ENCODE measurements around the gene SCARB1.

GRCh38 chr12:124837958-124838803, 25.5 kb downstream of the SCARB1 start:
- TF ChIP-seq REST (IDR thresholded peaks at IDR 0.05; ENCODE audit: unreplicated experiment) (no peak), CTCF (conservative IDR thresholded peaks at IDR 0.05; ENCODE audit: low read depth in 2 of 2) (no peak), EZH2 (IDR thresholded peaks at IDR 0.05; ENCODE audit: low read depth, unreplicated experiment) (no peak), JUNB (IDR thresholded peaks at IDR 0.05; ENCODE audit: unreplicated experiment) (no peak), POLR2AphosphoS5 (IDR thresholded peaks at IDR 0.05; ENCODE audit: low read depth) (no peak), ZNF114 (CRISPR knock-in tag; IDR thresholded peaks at IDR 0.05) (no peak), CREB1 (CRISPR knock-in tag; IDR thresholded peaks at IDR 0.05; ENCODE audit: low read depth) (no peak), ZNF331 (CRISPR knock-in tag; IDR thresholded peaks at IDR 0.05; ENCODE audit: low read depth) (no peak), EZH2phosphoT487 (IDR thresholded peaks at IDR 0.05; ENCODE audit: unreplicated experiment) (no peak), STAT1 (IDR thresholded peaks at IDR 0.05; ENCODE audit: unreplicated experiment) (no peak), NANOG (IDR thresholded peaks at IDR 0.05; ENCODE audit: borderline replicate concordance) (no peak)
- TF ChIP-seq, protein P1, sequence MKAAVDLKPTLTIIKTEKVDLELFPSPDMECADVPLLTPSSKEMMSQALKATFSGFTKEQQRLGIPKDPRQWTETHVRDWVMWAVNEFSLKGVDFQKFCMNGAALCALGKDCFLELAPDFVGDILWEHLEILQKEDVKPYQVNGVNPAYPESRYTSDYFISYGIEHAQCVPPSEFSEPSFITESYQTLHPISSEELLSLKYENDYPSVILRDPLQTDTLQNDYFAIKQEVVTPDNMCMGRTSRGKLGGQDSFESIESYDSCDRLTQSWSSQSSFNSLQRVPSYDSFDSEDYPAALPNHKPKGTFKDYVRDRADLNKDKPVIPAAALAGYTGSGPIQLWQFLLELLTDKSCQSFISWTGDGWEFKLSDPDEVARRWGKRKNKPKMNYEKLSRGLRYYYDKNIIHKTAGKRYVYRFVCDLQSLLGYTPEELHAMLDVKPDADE (IDR thresholded peaks at IDR 0.05), result no peak
- TF ChIP-seq, protein P2, sequence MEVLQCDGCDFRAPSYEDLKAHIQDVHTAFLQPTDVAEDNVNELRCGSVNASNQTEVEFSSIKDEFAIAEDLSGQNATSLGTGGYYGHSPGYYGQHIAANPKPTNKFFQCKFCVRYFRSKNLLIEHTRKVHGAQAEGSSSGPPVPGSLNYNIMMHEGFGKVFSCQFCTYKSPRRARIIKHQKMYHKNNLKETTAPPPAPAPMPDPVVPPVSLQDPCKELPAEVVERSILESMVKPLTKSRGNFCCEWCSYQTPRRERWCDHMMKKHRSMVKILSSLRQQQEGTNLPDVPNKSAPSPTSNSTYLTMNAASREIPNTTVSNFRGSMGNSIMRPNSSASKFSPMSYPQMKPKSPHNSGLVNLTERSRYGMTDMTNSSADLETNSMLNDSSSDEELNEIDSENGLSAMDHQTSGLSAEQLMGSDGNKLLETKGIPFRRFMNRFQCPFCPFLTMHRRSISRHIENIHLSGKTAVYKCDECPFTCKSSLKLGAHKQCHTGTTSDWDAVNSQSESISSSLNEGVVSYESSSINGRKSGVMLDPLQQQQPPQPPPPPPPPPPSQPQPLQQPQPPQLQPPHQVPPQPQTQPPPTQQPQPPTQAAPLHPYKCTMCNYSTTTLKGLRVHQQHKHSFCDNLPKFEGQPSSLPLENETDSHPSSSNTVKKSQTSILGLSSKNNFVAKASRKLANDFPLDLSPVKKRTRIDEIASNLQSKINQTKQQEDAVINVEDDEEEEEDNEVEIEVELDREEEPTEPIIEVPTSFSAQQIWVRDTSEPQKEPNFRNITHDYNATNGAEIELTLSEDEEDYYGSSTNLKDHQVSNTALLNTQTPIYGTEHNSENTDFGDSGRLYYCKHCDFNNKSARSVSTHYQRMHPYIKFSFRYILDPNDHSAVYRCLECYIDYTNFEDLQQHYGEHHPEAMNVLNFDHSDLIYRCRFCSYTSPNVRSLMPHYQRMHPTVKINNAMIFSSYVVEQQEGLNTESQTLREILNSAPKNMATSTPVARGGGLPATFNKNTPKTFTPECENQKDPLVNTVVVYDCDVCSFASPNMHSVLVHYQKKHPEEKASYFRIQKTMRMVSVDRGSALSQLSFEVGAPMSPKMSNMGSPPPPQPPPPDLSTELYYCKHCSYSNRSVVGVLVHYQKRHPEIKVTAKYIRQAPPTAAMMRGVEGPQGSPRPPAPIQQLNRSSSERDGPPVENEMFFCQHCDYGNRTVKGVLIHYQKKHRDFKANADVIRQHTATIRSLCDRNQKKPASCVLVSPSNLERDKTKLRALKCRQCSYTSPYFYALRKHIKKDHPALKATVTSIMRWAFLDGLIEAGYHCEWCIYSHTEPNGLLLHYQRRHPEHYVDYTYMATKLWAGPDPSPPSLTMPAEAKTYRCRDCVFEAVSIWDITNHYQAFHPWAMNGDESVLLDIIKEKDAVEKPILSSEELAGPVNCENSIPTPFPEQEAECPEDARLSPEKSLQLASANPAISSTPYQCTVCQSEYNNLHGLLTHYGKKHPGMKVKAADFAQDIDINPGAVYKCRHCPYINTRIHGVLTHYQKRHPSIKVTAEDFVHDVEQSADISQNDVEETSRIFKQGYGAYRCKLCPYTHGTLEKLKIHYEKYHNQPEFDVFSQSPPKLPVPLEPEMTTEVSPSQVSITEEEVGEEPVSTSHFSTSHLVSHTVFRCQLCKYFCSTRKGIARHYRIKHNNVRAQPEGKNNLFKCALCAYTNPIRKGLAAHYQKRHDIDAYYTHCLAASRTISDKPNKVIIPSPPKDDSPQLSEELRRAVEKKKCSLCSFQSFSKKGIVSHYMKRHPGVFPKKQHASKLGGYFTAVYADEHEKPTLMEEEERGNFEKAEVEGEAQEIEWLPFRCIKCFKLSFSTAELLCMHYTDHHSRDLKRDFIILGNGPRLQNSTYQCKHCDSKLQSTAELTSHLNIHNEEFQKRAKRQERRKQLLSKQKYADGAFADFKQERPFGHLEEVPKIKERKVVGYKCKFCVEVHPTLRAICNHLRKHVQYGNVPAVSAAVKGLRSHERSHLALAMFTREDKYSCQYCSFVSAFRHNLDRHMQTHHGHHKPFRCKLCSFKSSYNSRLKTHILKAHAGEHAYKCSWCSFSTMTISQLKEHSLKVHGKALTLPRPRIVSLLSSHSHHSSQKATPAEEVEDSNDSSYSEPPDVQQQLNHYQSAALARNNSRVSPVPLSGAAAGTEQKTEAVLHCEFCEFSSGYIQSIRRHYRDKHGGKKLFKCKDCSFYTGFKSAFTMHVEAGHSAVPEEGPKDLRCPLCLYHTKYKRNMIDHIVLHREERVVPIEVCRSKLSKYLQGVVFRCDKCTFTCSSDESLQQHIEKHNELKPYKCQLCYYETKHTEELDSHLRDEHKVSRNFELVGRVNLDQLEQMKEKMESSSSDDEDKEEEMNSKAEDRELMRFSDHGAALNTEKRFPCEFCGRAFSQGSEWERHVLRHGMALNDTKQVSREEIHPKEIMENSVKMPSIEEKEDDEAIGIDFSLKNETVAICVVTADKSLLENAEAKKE (CRISPR knock-in tag; IDR thresholded peaks at IDR 0.05), result no peak

Measured in GM23338 (cell line).